K562 (cell line): ENCODE results near the gene GLRX3. TPM values are rescaled to one million over a fixed set of nuclear protein-coding genes. Genes with fewer than 3 reads are reported as not detected.

Experiments used
- ATAC-seq: fragments of 200-7000 bp; cut with Tn5 transposase; 3 replicates; pipeline ENCODE4 v1.9.1; 2020; ENCODE audit warnings: moderate library complexity
- BruUV-seq: library from RNA; stranded (reverse); fragments of 400-500 nt; replicated peaks from 2 replicates; lab custom pipeline; 2021; lab: Mats Ljungman, UMichigan
- CTCF ChIA-PET: fragments of 300-600 bp; formaldehyde crosslinking; extraction: SDS; loops from one replicate; lab custom pipeline; 2021; ENCODE audit warnings: low intra/inter-chr PET ratio; lab: Yijun Ruan, JAX
- POLR2A ChIA-PET: fragments of 300-600, 350-650 bp; sonication (Branson Sonifier 250); formaldehyde crosslinking; extraction: SDS; loops from one replicate; lab custom pipeline; 2021; ENCODE audit warnings: antibody characterized with exemption, inconsistent platforms; lab: Yijun Ruan, JAX
- DNase-seq, 4 experiments: peaks; one replicate each; pipeline versions ENCODE4 v3.0.0 to v3.0.0-alpha.2; 2011 to 2018; ENCODE audit warnings: low spot score in 3 of 4, mixed read lengths in 3 of 4; ENCODE audit errors: extremely low read depth in 1 of 4
- FAIRE-seq: peaks from 2 replicates; lab custom pipeline; 2011; peaks lifted over from hg19 to GRCh38; lab: Jason Lieb, UNC
- H2AFZ ChIP-seq: 2 replicates; pipeline ENCODE4 v1.6.0; 2011; ENCODE audit warnings: low read depth, low read length, control low read depth, inconsistent platforms
- H3K27ac ChIP-seq: fragments of 200-600 bp; 3 replicates; pipeline ENCODE4 v1.8.0; 2011; ENCODE audit warnings: low read depth, mild to moderate bottlenecking, control low read depth, inconsistent platforms, low read length, moderate library complexity, mixed read lengths; ENCODE audit errors: extremely low read depth
- H3K27me3 ChIP-seq, 2 experiments: fragments of 300-600 bp in 1 of 2; 2 replicates in 1 of 2; 3 replicates in 1 of 2; pipeline versions ENCODE4 v1.6.0 to v1.8.0; 2011; ENCODE audit warnings: inconsistent platforms in 2 of 2, low read length in 2 of 2, mild to moderate bottlenecking in 1 of 2, mixed read lengths in 1 of 2, moderate library complexity in 1 of 2; ENCODE audit not compliant: control insufficient read depth in 2 of 2, insufficient read depth in 2 of 2
- H3K36me3 ChIP-seq: fragments of 300-600 bp; 3 replicates; pipeline ENCODE4 v1.8.0; 2011; ENCODE audit warnings: mild to moderate bottlenecking, low read length, inconsistent platforms; ENCODE audit not compliant: control insufficient read depth, insufficient read depth
- H3K4me1 ChIP-seq, 2 experiments: fragments of 200-600 bp in 1 of 2; replicated peaks in 1 of 2; 2 replicates in 1 of 2; 3 replicates in 1 of 2; pipeline versions ENCODE4 v1.5.1 to v1.8.0; 2011; ENCODE audit warnings: inconsistent platforms in 2 of 2, low read length in 2 of 2, mild to moderate bottlenecking in 1 of 2, mixed read lengths in 1 of 2, moderate library complexity in 1 of 2; ENCODE audit not compliant: control insufficient read depth in 2 of 2, insufficient read depth in 2 of 2
- H3K4me2 ChIP-seq: 2 replicates; pipeline ENCODE4 v1.6.1; 2011; ENCODE audit warnings: low read length, control low read depth, inconsistent platforms, mixed read lengths; ENCODE audit not compliant: insufficient read depth
- H3K4me3 ChIP-seq: fragments of 200-600 bp; sonication (generic), shearing (Covaris generic); 2 replicates; pipeline ENCODE4 v1.5.1; 2016; ENCODE audit warnings: control low read depth, inconsistent platforms
- H3K79me2 ChIP-seq: fragments of 200-600 bp; 3 replicates; pipeline ENCODE4 v1.8.0; 2011; ENCODE audit warnings: low read length, inconsistent platforms; ENCODE audit not compliant: control insufficient read depth, insufficient read depth
- H3K9ac ChIP-seq, 2 experiments: 2 replicates each; pipeline versions ENCODE4 v1.6.0 to v1.6.1; 2011; ENCODE audit warnings: low read depth in 2 of 2, low read length in 2 of 2, control low read depth in 1 of 2, inconsistent platforms in 1 of 2, mild to moderate bottlenecking in 1 of 2, mixed read lengths in 1 of 2; ENCODE audit not compliant: insufficient read depth in 1 of 2
- H3K9me1 ChIP-seq: one replicate; pipeline ENCODE4 v1.6.0; 2011; ENCODE audit warnings: inconsistent platforms, mild to moderate bottlenecking, low read length, moderate library complexity; ENCODE audit not compliant: control insufficient read depth, insufficient read depth
- H3K9me3 ChIP-seq: replicated peaks from 2 replicates; pipeline ENCODE4 v1.5.1; 2011; ENCODE audit warnings: low read depth, low read length, inconsistent platforms; ENCODE audit not compliant: control insufficient read depth, insufficient read depth
- H4K20me1 ChIP-seq: replicated peaks from 2 replicates; pipeline ENCODE4 v1.6.1; 2011; ENCODE audit warnings: low read length, inconsistent platforms, mixed read lengths; ENCODE audit not compliant: control insufficient read depth, insufficient read depth
- ATF7 ChIP-seq: fragments of 450-650 bp; IDR thresholded peaks from 2 replicates; pipeline ENCODE4 v1.7.1; 2014; ENCODE audit warnings: mild to moderate bottlenecking, moderate library complexity
- HOXB6 ChIP-seq: fragments of 250-450 bp; sonication (Bioruptor Pico); IDR thresholded peaks from 2 replicates; pipeline ENCODE4 v1.5.1; 2022; ENCODE audit warnings: mild to moderate bottlenecking, borderline replicate concordance
- POLR2A ChIP-seq: fragments of 450-650 bp; conservative IDR thresholded peaks from 2 replicates; pipeline ENCODE4 v1.6.1; 2016
- RBM39 ChIP-seq: fragments of 200-400 bp; formaldehyde crosslinking; optimal IDR thresholded peaks from 2 replicates; pipeline ENCODE3; 2018; ENCODE audit warnings: low read depth, low read length
- SIN3B ChIP-seq: fragments of 450-650 bp; IDR thresholded peaks from 2 replicates; pipeline ENCODE4 v1.6.1; 2017; ENCODE audit warnings: low read depth, mild to moderate bottlenecking, moderate library complexity
- ZBED1 ChIP-seq: IDR thresholded peaks from 2 replicates; pipeline ENCODE4 v1.6.1; 2014
- WGBS: fragments of 100-300 bp; shearing (Covaris generic); methylation state at CpG from one replicate; pipeline ENCODE4 v1.1.6; 2016; ENCODE audit warnings: low coverage, mixed read lengths; ENCODE audit not compliant: insufficient coverage; ENCODE audit errors: missing lambda C conversion rate; 5-methylcytosine and 5-hydroxymethylcytosine counted together
- in situ Hi-C: fragments of 300-500 bp; cut with MboI; formaldehyde crosslinking; loops from 4 replicates; pipeline ENCODE4 v1.15.0; 2018; ENCODE audit warnings: inconsistent platforms, mixed read lengths
- intact Hi-C: fragments of 100-400 bp; cut with micrococcal nuclease; formaldehyde crosslinking; loops from 2 replicates; pipeline ENCODE4 v1.14.2; 2022
- polyA plus RNA-seq, 8 experiments: library from polyadenylated mRNA; depleted of rRNA in 4 of 8; stranded (reverse) in 5 of 8; unstranded in 3 of 8; fragments of >200 nt; fragmentation: Nextera tagmentation in 2 of 8; fragmentation: Illumina TruSeq in 1 of 8; extraction: Ambion mirVana in 2 of 8; extraction: Trizol in 1 of 8; gene quantifications; 2 replicates each; pipeline versions ENCODE4 v1.2.1 to v1.2.3, GENCODE V29; 2011 to 2014; ENCODE audit warnings: inconsistent platforms in 1 of 8, missing spikeins in 1 of 8
- total RNA-seq, 7 experiments: library from RNA; depleted of rRNA in 6 of 7; stranded (reverse); fragments of >200 nt in 6 of 7; fragmentation: Illumina TruSeq in 2 of 7; extraction: Trizol in 2 of 7; gene quantifications; 2 replicates each; pipeline versions ENCODE4 v1.2.1 to v1.2.3, GENCODE V29; 2011 to 2021; ENCODE audit warnings: low replicate concordance in 1 of 7
- TF ChIP-seq, protein P1 (sequence below): fragments of 450-650 bp; formaldehyde crosslinking; IDR thresholded peaks from 2 replicates; pipeline ENCODE4 v1.4.0; 2022; ENCODE audit warnings: missing genetic modification characterization

Gene GLRX3
- total and polyA plus RNA-seq, 9 of the 15 experiments (the other 6 are each of a cell fraction or from before 2014, with no cell fraction given): 115 to 190 (median 169) TPM

DNA sequence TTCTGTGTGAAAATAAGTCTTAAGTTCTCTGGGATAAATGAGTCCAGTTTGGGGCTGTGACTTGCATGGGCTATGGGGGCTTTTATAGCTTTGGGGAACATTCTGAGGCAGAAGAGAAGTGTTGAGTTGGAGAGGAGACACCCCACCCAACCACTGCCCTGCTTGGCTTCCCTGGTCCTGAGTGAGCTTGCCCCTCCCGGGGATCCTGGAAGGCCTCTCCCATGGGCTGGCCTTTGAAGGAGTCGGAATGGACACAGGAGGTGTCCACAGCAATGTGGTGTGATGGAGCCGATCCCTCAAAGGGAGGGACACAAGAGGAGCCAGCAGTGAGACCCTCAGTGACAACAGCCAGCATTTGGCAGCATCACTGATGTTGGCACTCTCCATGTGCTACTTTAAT lies 89.8 kb downstream of the GLRX3 start:
- POLR2A ChIA-PET: no interaction called here
- TF ChIP-seq POLR2A (no peak), ZBED1 (no peak), HOXB6 (CRISPR knock-in tag) (no peak), ATF7 (no peak), SIN3B (no peak), RBM39 (no peak)
- TF ChIP-seq, protein P1, sequence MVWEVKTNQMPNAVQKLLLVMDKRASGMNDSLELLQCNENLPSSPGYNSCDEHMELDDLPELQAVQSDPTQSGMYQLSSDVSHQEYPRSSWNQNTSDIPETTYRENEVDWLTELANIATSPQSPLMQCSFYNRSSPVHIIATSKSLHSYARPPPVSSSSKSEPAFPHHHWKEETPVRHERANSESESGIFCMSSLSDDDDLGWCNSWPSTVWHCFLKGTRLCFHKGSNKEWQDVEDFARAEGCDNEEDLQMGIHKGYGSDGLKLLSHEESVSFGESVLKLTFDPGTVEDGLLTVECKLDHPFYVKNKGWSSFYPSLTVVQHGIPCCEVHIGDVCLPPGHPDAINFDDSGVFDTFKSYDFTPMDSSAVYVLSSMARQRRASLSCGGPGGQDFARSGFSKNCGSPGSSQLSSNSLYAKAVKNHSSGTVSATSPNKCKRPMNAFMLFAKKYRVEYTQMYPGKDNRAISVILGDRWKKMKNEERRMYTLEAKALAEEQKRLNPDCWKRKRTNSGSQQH (CRISPR knock-in tag): no peak
- TF ChIP-seq, all 486 proteins: peak for 0
- no peaks in the 10 kb centered on the region for H3K36me3 ChIP-seq
- H3K9ac ChIP-seq: no peak overlapping the region
- H3K4me2 ChIP-seq: no peak overlapping the region
- WGBS: 4% methylated on average over 3 of the region's 3 CpGs
- CTCF ChIA-PET: no interaction called here
- no TSS peak for BruUV-seq
- H3K9me1 ChIP-seq: peaks cover 2% of the 10 kb centered on the region
- no peaks in the 10 kb centered on the region for H3K79me2 ChIP-seq
- no peak overlapping the region for H3K4me3 ChIP-seq
- no peaks in the 10 kb centered on the region for H3K4me1 ChIP-seq
- ATAC-seq (no peak), DNase-seq (no peak), FAIRE-seq (no peak)
- no peak overlapping the region for H2AFZ ChIP-seq
- no peaks in the 10 kb centered on the region; the same call in 1 of the 2 replicates for H4K20me1 ChIP-seq
- peaks cover 0 to 4% of the 10 kb centered on the region in 2 experiments; a peak in 1 of 5 replicates for H3K27me3 ChIP-seq
- in situ Hi-C loops (no loop called here), intact Hi-C loops (no loop called here)
- H3K9me3 ChIP-seq: no peaks in the 10 kb centered on the region
- no peak overlapping the region for H3K27ac ChIP-seq
